HG03439 (cell line): Measurements from ENCODE around the gene AP5S1.
"Not testable (repeated sequence)": the region's sequence is repeated elsewhere in the genome, so short reads cannot be mapped to it uniquely, and the experiment has no call there.

Source experiments
- ATAC-seq: cut with Tn5 transposase; IDR thresholded peaks from one replicate; pipeline ENCODE4 v1.9.1; 2021; ENCODE audit warnings: mild to moderate bottlenecking, moderate library complexity; ENCODE audit not compliant: unreplicated experiment

AP5S1 gene

GRCh38 chr20:3842348-3842930 is 22.1 kb downstream of the AP5S1 start:
- no peak for ATAC-seq

- ATAC-seq, result no peak
Observed at GRCh38 chr20:3843490-3843889, 23.1 kb downstream of the AP5S1 start.

GRCh38 chr20:3843990-3844619 is 23.8 kb downstream of the AP5S1 start:
- not testable (repeated sequence) for ATAC-seq

GRCh38 chr20:3846378-3846739 is 26.0 kb downstream of the AP5S1 start:
- no peak for ATAC-seq

- peak; percentile 85 for ATAC-seq
Observed at GRCh38 chr20:3846740-3847428, 26.5 kb downstream of the AP5S1 start, which contains the start of gene MAVS. MAVS (plus strand) TSS chr20:3846834; CDS start chr20:3854625, 7,791 bp downstream.

GRCh38 chr20:3847429-3847940 is 27.1 kb downstream of the AP5S1 start:
- no peak for ATAC-seq

- no peak for ATAC-seq
Observed at GRCh38 chr20:3848565-3848964, 28.2 kb downstream of the AP5S1 start.

- no peak for ATAC-seq
Observed at GRCh38 chr20:3854462-3854871, 34.1 kb downstream of the AP5S1 start.

- no peak for ATAC-seq
Observed at GRCh38 chr20:3857405-3857804, 37.1 kb downstream of the AP5S1 start.

GRCh38 chr20:3858689-3859088 is 38.3 kb downstream of the AP5S1 start:
- no peak for ATAC-seq

- ATAC-seq, result no peak
Observed at GRCh38 chr20:3861191-3861590, 40.8 kb downstream of the AP5S1 start.

GRCh38 chr20:3862333-3862732 is 42.0 kb downstream of the AP5S1 start:
- ATAC-seq, result no peak

- no peak for ATAC-seq
Observed at GRCh38 chr20:3863317-3863716, 43.0 kb downstream of the AP5S1 start.

GRCh38 chr20:3864518-3864917 is 44.2 kb downstream of the AP5S1 start:
- no peak for ATAC-seq

GRCh38 chr20:3865152-3865886 is 45.0 kb downstream of the AP5S1 start:
- ATAC-seq, result no peak

GRCh38 chr20:3865887-3866407 is 45.6 kb downstream of the AP5S1 start:
- ATAC-seq, result no peak

GRCh38 chr20:3866464-3866863 is 46.1 kb downstream of the AP5S1 start:
- ATAC-seq, result no peak

- ATAC-seq, result no peak
Observed at GRCh38 chr20:3867802-3868201, 47.5 kb downstream of the AP5S1 start.

GRCh38 chr20:3869839-3870634 is 49.7 kb downstream of the AP5S1 start:
- ATAC-seq, result no peak

- no peak for ATAC-seq
Observed at GRCh38 chr20:3871550-3872265, 51.4 kb downstream of the AP5S1 start.
